OCI-LY3 (cell line): ENCODE data around the gene MIA.
"Not testable (repeated sequence)": the region's sequence is repeated elsewhere in the genome, so short reads cannot be mapped to it uniquely, and the experiment has no call there.

ENCODE experiments used
- H2AFZ ChIP-seq: fragments of 200-600, 300-600 bp; shearing (Covaris generic); 2 replicates; pipeline ENCODE4 v1.6.0; 2014; ENCODE audit warnings: antibody characterized with exemption, low read depth, low read length
- H3K27ac ChIP-seq: fragments of 200-600, 300-600 bp; sonication (generic); 2 replicates; pipeline ENCODE4 v1.5.1; 2014; ENCODE audit warnings: mild to moderate bottlenecking, low read length, moderate library complexity, mixed read lengths
- H3K27me3 ChIP-seq: fragments of 200-600, 300-600 bp; sonication (generic); 2 replicates; pipeline ENCODE4 v1.6.1; 2014; ENCODE audit warnings: low read depth, low read length, mixed read lengths
- H3K36me3 ChIP-seq: fragments of 200-600, 300-600 bp; sonication (generic); replicated peaks from 2 replicates; pipeline ENCODE3; 2014; ENCODE audit warnings: low read depth, low read length, mixed read lengths
- H3K4me1 ChIP-seq: fragments of 300-600, 200-600 bp; sonication (generic); 2 replicates; pipeline ENCODE4 v1.6.1; 2014; ENCODE audit warnings: low read length, mixed read lengths
- H3K4me2 ChIP-seq: fragments of 200-600, 300-600 bp; sonication (generic); 2 replicates; pipeline ENCODE4 v1.6.1; 2014; ENCODE audit warnings: low read length, mixed read lengths
- H3K4me3 ChIP-seq: fragments of 300-600, 200-600 bp; sonication (generic); 2 replicates; pipeline ENCODE4 v1.5.1; 2014; ENCODE audit warnings: antibody characterized with exemption, mild to moderate bottlenecking, low read length, moderate library complexity
- H3K79me2 ChIP-seq: fragments of 300-600, 200-600 bp; shearing (Covaris generic); 2 replicates; pipeline ENCODE4 v1.6.1; 2014; ENCODE audit warnings: mild to moderate bottlenecking, low read length, mixed read lengths
- H3K9ac ChIP-seq: fragments of 300-600, 200-600 bp; shearing (Covaris generic); 2 replicates; pipeline ENCODE4 v1.6.0; 2014; ENCODE audit warnings: mild to moderate bottlenecking, low read length, moderate library complexity
- H3K9me3 ChIP-seq: fragments of 200-600, 300-600 bp; shearing (Covaris generic); 2 replicates; pipeline ENCODE4 v1.6.1; 2014; ENCODE audit warnings: low read length, mixed read lengths; ENCODE audit not compliant: insufficient read depth
- H4K20me1 ChIP-seq: fragments of 200-600, 300-600 bp; sonication (generic); 2 replicates; pipeline ENCODE4 v1.6.1; 2016; ENCODE audit warnings: low read length, mixed read lengths; ENCODE audit not compliant: insufficient read depth
- EZH2phosphoT487 ChIP-seq: fragments of 200-600 bp; shearing (Covaris generic); IDR thresholded peaks from 2 replicates; pipeline ENCODE4 v1.6.1; 2018; ENCODE audit warnings: antibody characterized with exemption, mixed run types, low read depth
- TF ChIP-seq, protein P1 (sequence below): fragments of 200-600, 300-600 bp; sonication (generic); IDR thresholded peaks from 2 replicates; pipeline ENCODE4 v1.5.1; 2014; ENCODE audit warnings: antibody characterized with exemption, low read length, low read depth

MIA gene

DNA sequence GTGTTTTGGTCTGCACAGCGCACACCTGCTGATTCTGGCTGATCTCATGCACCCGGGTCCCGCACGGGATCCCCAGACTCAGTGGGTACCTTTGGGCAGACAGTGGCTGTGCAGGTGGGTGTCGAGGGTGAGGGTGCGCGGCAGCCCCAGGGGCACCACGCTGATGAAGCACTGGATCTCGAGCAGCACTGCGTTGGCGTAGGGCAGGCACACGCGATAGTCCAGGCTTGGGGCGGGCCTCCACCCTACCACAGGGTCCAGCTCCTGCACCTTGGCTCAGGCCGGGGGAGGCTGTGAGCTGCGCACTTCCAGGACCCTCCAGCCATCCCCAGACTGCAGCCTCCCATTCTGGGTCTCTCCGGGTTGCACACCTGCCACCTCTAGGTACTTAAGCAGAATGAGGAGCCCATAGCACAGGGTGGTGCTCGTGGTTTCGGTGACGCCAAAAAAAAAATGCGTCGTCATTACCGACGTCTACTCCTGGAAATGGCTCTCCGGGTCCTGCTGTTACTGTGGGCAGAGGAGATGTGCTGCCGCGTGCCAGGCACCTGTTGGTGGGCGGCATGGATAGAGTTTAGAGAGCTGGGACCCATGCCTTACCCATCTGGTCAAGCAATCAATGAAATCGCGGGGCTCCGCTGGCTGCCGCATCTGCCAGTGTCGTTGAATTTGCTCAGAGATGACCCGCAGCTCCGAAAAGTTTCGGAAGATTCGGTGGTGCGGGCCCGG is 34.2 kb downstream of the MIA start:
- Histone ChIP-seq H4K20me1 (peaks cover 52% of the 10 kb centered on the region), H3K27ac (no peak overlapping the region), H2AFZ (no peak overlapping the region), H3K9ac (no peak overlapping the region), H3K4me1 (peaks cover 9% of the 10 kb centered on the region; the same call in 1 of the 2 replicates), H3K4me2 (no peak overlapping the region), H3K79me2 (peaks cover 26% of the 10 kb centered on the region), H3K36me3 (peaks cover 49% of the 10 kb centered on the region), H3K4me3 (no peak overlapping the region), H3K9me3 (no peaks in the 10 kb centered on the region), H3K27me3 (peaks cover 8% of the 10 kb centered on the region; the same call in 1 of the 2 replicates)
- TF ChIP-seq, protein P1, sequence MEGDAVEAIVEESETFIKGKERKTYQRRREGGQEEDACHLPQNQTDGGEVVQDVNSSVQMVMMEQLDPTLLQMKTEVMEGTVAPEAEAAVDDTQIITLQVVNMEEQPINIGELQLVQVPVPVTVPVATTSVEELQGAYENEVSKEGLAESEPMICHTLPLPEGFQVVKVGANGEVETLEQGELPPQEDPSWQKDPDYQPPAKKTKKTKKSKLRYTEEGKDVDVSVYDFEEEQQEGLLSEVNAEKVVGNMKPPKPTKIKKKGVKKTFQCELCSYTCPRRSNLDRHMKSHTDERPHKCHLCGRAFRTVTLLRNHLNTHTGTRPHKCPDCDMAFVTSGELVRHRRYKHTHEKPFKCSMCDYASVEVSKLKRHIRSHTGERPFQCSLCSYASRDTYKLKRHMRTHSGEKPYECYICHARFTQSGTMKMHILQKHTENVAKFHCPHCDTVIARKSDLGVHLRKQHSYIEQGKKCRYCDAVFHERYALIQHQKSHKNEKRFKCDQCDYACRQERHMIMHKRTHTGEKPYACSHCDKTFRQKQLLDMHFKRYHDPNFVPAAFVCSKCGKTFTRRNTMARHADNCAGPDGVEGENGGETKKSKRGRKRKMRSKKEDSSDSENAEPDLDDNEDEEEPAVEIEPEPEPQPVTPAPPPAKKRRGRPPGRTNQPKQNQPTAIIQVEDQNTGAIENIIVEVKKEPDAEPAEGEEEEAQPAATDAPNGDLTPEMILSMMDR = no peak
- no peak for TF ChIP-seq EZH2phosphoT487

DNA sequence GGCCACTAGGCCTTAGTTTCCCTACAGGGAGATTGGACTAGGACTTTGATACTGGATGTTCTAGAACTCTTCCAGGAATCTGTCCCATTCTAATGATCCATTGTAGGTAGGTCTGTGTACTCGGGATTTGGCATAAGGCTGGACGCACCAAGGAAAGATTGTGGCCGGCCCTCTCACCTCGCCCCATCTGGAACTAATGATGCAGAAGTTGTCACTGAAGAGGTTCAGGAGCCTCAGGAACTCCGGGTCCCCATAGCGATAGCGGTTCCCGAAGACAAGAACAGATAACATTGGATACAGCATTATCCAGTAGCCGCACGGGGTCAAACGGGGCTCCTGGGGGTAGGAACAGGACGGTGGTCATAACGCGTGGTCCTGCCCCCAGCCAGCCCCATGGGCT is 34.8 kb downstream of the MIA start:
- no peak overlapping the region for H3K4me2 ChIP-seq
- H2AFZ ChIP-seq = no peak overlapping the region
- no peaks in the 10 kb centered on the region for H3K9me3 ChIP-seq
- no peak overlapping the region for H3K4me3 ChIP-seq
- H3K27me3 ChIP-seq = peaks cover 10% of the 10 kb centered on the region
- no peak overlapping the region for H3K9ac ChIP-seq
- H3K36me3 ChIP-seq = peaks cover 42% of the 10 kb centered on the region
- H3K4me1 ChIP-seq = peaks cover 7% of the 10 kb centered on the region; the same call in 1 of the 2 replicates
- no peak overlapping the region for H3K27ac ChIP-seq
- peaks cover 20% of the 10 kb centered on the region for H3K79me2 ChIP-seq
- no peak for TF ChIP-seq EZH2phosphoT487
- TF ChIP-seq, protein P1 = no peak
- H4K20me1 ChIP-seq = peaks cover 45% of the 10 kb centered on the region

DNA sequence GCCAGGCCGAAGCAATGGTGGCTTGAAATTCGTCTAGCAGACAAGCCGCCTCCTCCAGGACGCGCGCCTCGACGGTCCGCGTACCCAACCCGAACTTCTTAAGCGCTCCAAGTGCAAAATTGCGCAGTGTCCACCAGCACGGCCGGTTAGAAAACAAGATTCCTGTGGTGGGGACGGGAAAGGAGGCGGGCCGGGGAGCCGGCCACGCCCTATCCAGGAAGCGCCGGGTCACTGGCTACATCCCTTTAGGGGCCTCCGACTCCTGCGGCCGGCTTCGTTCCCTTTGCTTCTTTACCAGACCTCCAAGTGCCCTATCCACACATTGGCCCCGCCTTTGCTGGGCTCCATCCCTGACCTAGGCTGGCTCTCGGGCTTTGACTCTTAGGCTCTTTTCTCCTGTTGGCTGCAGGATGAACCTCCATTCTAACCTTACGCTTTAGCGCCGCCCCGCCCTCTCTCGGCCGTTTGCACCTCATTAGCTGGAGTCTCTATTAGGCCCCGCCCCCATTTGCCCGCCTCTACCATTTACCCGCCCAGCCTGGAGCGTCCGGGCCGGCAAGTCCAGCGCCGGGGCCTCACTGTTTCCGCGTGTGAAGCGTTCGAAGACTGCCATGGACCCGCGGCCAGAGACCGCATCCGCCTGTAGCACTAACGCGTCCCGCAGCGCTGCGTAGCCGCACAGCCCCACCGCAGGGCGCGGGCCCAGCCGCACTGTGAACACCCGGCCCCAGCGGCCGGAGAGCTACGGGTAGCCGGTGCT is 35.5 kb downstream of the MIA start:
- H3K9ac ChIP-seq, H3K4me3 ChIP-seq, H3K9me3 ChIP-seq, H3K4me2 ChIP-seq, H3K4me1 ChIP-seq, H2AFZ ChIP-seq, H3K27ac ChIP-seq: not testable (repeated sequence)
- Histone ChIP-seq H3K27me3 (peaks cover 14% of the 10 kb centered on the region), H4K20me1 (peaks cover 39% of the 10 kb centered on the region), H3K79me2 (peaks cover 13% of the 10 kb centered on the region), H3K36me3 (peaks cover 36% of the 10 kb centered on the region)

DNA sequence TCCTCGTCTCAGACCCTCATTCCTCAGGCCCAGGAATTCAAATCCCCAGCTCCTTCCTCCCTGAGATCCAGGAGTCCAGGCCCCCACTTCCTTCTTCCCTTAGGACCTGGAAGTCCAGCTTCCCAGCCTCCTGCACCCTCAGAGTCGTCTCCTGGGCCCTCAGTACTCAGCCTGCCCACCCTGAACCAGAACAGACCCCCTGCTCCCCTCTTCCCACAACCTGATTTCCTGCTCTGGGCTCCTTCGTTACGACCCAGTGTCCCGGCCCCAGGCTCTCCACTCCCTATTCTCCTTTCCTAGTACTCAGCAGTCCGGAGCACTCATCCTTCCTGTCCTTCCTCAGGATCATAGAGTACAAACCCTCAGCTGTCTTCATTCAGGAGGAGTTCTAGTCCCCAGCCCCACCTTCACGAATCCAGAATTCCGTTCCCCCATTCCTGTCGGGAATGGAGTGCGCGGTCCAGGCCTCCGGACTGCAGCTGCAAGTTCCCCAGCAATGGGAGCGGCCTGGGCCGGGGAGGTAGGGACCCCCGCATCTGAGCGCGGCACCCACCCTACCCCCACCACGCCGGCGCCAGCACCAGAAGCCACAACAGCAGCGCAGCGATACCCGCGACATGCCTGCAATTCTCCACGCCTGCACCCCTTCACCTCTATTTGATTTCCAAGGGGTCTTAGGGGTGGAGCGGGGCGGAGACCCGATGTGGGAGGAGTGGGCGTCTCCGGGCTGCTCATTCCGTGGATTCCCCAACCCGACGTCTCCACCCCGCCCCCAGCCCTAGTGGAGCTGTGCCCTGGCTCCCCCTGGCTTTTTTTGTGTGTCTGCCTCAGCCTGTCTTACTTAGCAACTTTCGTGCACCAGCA is 36.4 kb downstream of the MIA start:
- Histone ChIP-seq H2AFZ (no peak overlapping the region), H3K4me1 (no peaks in the 10 kb centered on the region), H3K9me3 (no peaks in the 10 kb centered on the region), H3K27ac (no peak overlapping the region), H3K36me3 (peaks cover 27% of the 10 kb centered on the region), H4K20me1 (peaks cover 30% of the 10 kb centered on the region), H3K79me2 (peaks cover 4% of the 10 kb centered on the region), H3K9ac (no peak overlapping the region), H3K27me3 (peaks cover 14% of the 10 kb centered on the region), H3K4me3 (no peak overlapping the region), H3K4me2 (no peak overlapping the region)
- TF ChIP-seq, protein P1 = no peak
- TF ChIP-seq EZH2phosphoT487 = no peak

DNA sequence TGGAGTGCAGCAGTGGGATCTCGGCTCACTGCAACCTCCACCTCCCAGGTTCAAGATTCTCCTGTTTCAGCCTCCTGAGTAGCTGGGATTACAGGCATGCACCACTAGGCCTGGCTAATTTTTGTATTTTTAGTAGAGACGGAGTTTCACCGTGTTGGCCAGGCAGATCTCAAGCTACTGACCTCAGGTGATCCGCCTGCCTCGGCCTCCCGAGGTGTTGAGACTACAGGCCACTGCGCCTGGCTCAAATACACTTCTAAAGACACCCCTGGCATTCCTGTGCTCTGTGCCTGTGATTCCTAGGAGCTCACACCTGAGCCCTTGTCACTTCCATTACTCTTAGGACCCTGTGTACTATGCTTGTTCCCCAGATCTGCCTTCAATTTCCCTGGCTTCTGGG is 37.2 kb downstream of the MIA start:
- peaks cover 22% of the 10 kb centered on the region for H4K20me1 ChIP-seq
- not testable (repeated sequence) for H3K79me2 ChIP-seq, H2AFZ ChIP-seq, H3K9ac ChIP-seq, H3K27ac ChIP-seq, H3K9me3 ChIP-seq, H3K4me3 ChIP-seq, H3K4me1 ChIP-seq, H3K4me2 ChIP-seq
- peaks cover 20% of the 10 kb centered on the region for H3K36me3 ChIP-seq
- H3K27me3 ChIP-seq = peaks cover 14% of the 10 kb centered on the region
